H1 (cell line): Measurements from ENCODE around the gene LAMC1. TPM values are rescaled to one million over a fixed set of nuclear protein-coding genes. Genes with fewer than 3 reads are reported as not detected.
A peak's percentile ranks its signal among the peaks of the same experiment; 100 is the strongest.

Experiments
- MAFK ChIP-seq: IDR thresholded peaks from 2 replicates; pipeline ENCODE4 v1.6.1; 2012; ENCODE audit warnings: low read depth, mild to moderate bottlenecking, improper control_type of control experiment, low read length
- PHF8 ChIP-seq: fragments of 200-600 bp; sonication (generic); conservative IDR thresholded peaks from 2 replicates; pipeline ENCODE4 v1.7.1; 2012; ENCODE audit warnings: low read depth, mild to moderate bottlenecking, inconsistent platforms, low read length, moderate library complexity
- POLR2A ChIP-seq, 2 experiments: IDR thresholded peaks; 1 replicate in 1 of 2; 2 replicates in 1 of 2; pipeline ENCODE4 v1.6.1; 2011; ENCODE audit warnings: low read depth in 2 of 2, low read length in 2 of 2, mild to moderate bottlenecking in 2 of 2; ENCODE audit errors: control extremely low read depth in 1 of 2
- RXRA ChIP-seq: IDR thresholded peaks from 2 replicates; pipeline ENCODE4 v1.6.1; 2011; ENCODE audit warnings: low read depth, mild to moderate bottlenecking, low read length, moderate library complexity; ENCODE audit not compliant: insufficient read depth
- SIN3A ChIP-seq, 2 experiments: IDR thresholded peaks in 1 of 2; conservative IDR thresholded peaks in 1 of 2; 2 replicates each; pipeline ENCODE4 v1.6.1; 2011 to 2012; ENCODE audit warnings: low read length in 2 of 2, improper control_type of control experiment in 1 of 2, low read depth in 1 of 2, mild to moderate bottlenecking in 1 of 2
- TAF1 ChIP-seq: IDR thresholded peaks from 2 replicates; pipeline ENCODE4 v1.6.1; 2011; ENCODE audit warnings: mild to moderate bottlenecking, low read depth, low read length
- polyA plus RNA-seq, 7 experiments: library from polyadenylated mRNA; depleted of rRNA in 3 of 7; stranded (reverse) in 5 of 7; unstranded in 2 of 7; fragments of >200 nt in 5 of 7; fragments of 200-250 nt in 2 of 7; gene quantifications; 1 replicate in 5 of 7; 2 replicates in 1 of 7; 4 replicates in 1 of 7; pipeline versions ENCODE4 v1.2.1 to v1.2.3, GENCODE V29; 2011 to 2013; ENCODE audit warnings: missing spikeins in 2 of 7, mixed read lengths in 2 of 7
- total RNA-seq: library from RNA; stranded (reverse); fragmentation: NEBNext Ultra II Directional; extraction: Animal tissue kit (Norgen Biotek cat#: 25700); gene quantifications from 2 replicates; pipeline ENCODE4 v1.2.1, GENCODE V29; 2021
- TF ChIP-seq, protein P1 (sequence below): IDR thresholded peaks from 2 replicates; pipeline ENCODE4 v1.6.1; 2012; ENCODE audit warnings: inconsistent platforms

The LAMC1 gene
- total and polyA plus RNA-seq, 2 of the 8 experiments (the other 6 are each of a cell fraction or from before 2014, with no cell fraction given), result 47.6 to 90.3 TPM

DNA sequence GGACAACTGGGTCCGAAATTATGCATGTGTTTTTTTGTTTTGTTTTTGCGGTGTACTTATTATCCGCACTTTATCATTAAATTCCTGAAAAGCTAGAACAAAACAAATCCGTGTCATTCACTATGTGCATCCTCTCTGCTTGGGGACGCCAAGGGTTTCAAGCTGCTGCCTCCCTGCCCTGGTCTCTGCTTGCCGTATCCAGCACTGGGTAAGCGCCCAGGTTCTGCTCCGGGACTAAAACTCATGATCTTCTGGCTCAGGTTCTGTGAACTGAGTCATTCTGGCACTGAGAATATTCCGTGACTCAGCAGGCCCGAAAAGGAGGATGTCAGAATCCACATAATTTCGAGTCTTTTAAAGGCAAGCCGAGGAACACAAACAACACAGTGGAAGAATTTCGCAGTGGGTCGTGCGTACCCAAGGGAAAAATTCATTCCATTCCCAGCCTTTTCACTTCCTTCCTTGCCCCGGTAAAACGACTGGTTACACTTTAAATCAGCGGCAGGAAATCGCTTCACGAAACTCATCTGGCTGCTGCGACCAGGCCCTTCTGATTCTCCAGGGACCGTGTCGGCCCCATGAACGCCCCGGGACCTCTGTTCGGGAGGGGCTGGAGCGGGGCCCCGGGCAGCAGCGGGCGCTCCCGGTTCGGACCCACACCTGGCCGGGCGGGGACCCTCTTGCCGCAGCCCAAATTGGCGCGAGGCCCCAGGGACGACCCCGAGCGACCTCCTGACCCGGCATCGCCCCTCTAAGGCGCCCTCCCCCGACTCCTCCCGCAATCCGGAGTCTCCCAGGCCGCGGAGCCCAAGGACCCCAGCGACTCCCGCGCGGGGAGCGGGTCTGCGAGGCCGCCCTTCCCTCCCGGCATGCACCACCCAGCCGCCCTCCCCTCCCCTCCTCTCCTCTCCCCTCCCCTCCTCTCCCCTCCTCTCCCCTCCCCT, 746 bp upstream of the LAMC1 start (continued):
- peak; percentile 77 to 81 for TF ChIP-seq POLR2A (IDR thresholded peaks at IDR 0.05; ENCODE audit: control extremely low read depth in 1 of 2, low read depth in 2 of 2, low read length in 2 of 2)
- peak; percentile 57; the same call in 1 of the 2 replicates for TF ChIP-seq TAF1
- peak; percentile 72; the same call in 1 of the 2 replicates for TF ChIP-seq MAFK
- TF ChIP-seq RXRA, result 0 out of 2 replicates have a peak, but pooled peaks have one; percentile 28
- TF ChIP-seq SIN3A (conservative IDR thresholded peaks at IDR 0.05 in 1 of 2, IDR thresholded peaks at IDR 0.05 in 1 of 2; ENCODE audit: low read depth in 1 of 2, low read length in 2 of 2), result peak in 1 of 2 experiments; percentile 31; a peak in 1 of 4 replicates
- peak; percentile 93 for TF ChIP-seq PHF8
- TF ChIP-seq, protein P1, sequence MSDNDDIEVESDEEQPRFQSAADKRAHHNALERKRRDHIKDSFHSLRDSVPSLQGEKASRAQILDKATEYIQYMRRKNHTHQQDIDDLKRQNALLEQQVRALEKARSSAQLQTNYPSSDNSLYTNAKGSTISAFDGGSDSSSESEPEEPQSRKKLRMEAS, result peak; percentile 48
